HEK293T (cell line): ENCODE results near the gene LPIN1.

Source experiments
- CTCF ChIA-PET: fragments of 350-600 bp; formaldehyde crosslinking; extraction: SDS; loops from one replicate; lab custom pipeline; 2021; ENCODE audit warnings: antibody characterized with exemption, inconsistent platforms; lab: Yijun Ruan, JAX
- POLR2A ChIA-PET: fragments of 350-600 bp; formaldehyde crosslinking; extraction: SDS; loops from one replicate; lab custom pipeline; 2020; ENCODE audit warnings: antibody characterized with exemption, inconsistent platforms; lab: Yijun Ruan, JAX
- DNase-seq: peaks from one replicate; pipeline ENCODE4 v3.0.0; 2012; ENCODE audit warnings: mixed read lengths; ENCODE audit errors: extremely low spot score
- ARNT ChIP-seq: fragments of 450-650 bp; IDR thresholded peaks from 2 replicates; pipeline ENCODE4 v1.6.1; 2017; ENCODE audit warnings: mild to moderate bottlenecking
- BHLHE40 ChIP-seq: fragments of 450-650 bp; IDR thresholded peaks from 2 replicates; pipeline ENCODE4 v1.6.1; 2016; ENCODE audit warnings: mild to moderate bottlenecking, moderate library complexity, borderline replicate concordance
- CTBP1 ChIP-seq: fragments of 450-650 bp; IDR thresholded peaks from 2 replicates; pipeline ENCODE4 v1.6.1; 2016; ENCODE audit warnings: borderline replicate concordance
- ELF4 ChIP-seq: fragments of 450-650 bp; IDR thresholded peaks from 2 replicates; pipeline ENCODE4 v1.6.1; 2017; ENCODE audit warnings: antibody characterized with exemption
- FOXA1 ChIP-seq: fragments of 450-650 bp; IDR thresholded peaks from 2 replicates; pipeline ENCODE4 v1.6.1; 2016; ENCODE audit warnings: mild to moderate bottlenecking
- FOXK2 ChIP-seq: fragments of 450-650 bp; IDR thresholded peaks from 2 replicates; pipeline ENCODE4 v1.6.1; 2016; ENCODE audit warnings: mild to moderate bottlenecking
- FOXM1 ChIP-seq: fragments of 450-650 bp; IDR thresholded peaks from 2 replicates; pipeline ENCODE4 v1.6.1; 2017; ENCODE audit warnings: mild to moderate bottlenecking, borderline replicate concordance
- HDGF ChIP-seq: fragments of 450-650 bp; IDR thresholded peaks from 2 replicates; pipeline ENCODE4 v1.6.1; 2017; ENCODE audit warnings: antibody characterized with exemption, borderline replicate concordance
- L3MBTL2 ChIP-seq: fragments of 450-650 bp; conservative IDR thresholded peaks from 2 replicates; pipeline ENCODE4 v1.6.1; 2016; ENCODE audit warnings: mild to moderate bottlenecking
- LEF1 ChIP-seq: fragments of 450-650 bp; IDR thresholded peaks from 2 replicates; pipeline ENCODE4 v1.6.1; 2017; ENCODE audit warnings: mild to moderate bottlenecking, borderline replicate concordance
- NFRKB ChIP-seq: fragments of 450-650 bp; IDR thresholded peaks from 2 replicates; pipeline ENCODE4 v1.6.1; 2016; ENCODE audit warnings: mild to moderate bottlenecking, moderate library complexity
- PKNOX1 ChIP-seq: fragments of 450-650 bp; IDR thresholded peaks from 2 replicates; pipeline ENCODE4 v1.6.1; 2016
- SP1 ChIP-seq: fragments of 450-650 bp; IDR thresholded peaks from 2 replicates; pipeline ENCODE4 v1.6.1; 2017
- SUZ12 ChIP-seq: fragments of 450-650 bp; IDR thresholded peaks from 2 replicates; pipeline ENCODE4 v1.6.1; 2016; ENCODE audit warnings: mild to moderate bottlenecking
- TARDBP ChIP-seq: fragments of 450-650 bp; IDR thresholded peaks from 2 replicates; pipeline ENCODE4 v1.6.1; 2016
- ZNF384 ChIP-seq: fragments of 450-650 bp; IDR thresholded peaks from 2 replicates; pipeline ENCODE4 v1.6.1; 2016

The LPIN1 gene

GRCh38 chr2:11705063-11705462 is 41.4 kb upstream of the LPIN1 start:
- no peak for DNase-seq
- TF ChIP-seq ZNF384 (no peak), HDGF (no peak), FOXA1 (no peak), SUZ12 (no peak), FOXK2 (no peak), TARDBP (no peak), L3MBTL2 (no peak), PKNOX1 (no peak), BHLHE40 (no peak), SP1 (no peak), ELF4 (no peak), NFRKB (no peak), CTBP1 (no peak), FOXM1 (no peak), LEF1 (no peak), ARNT (no peak)
- ChIA-PET CTCF (interaction anchor here (1.0 kb wide), 1 partner anchor 12 kb away, joined by 4 read pairs; no protein-coding TSS in a partner anchor), POLR2A (no interaction called here)

GRCh38 chr2:11705711-11706110 is 40.7 kb upstream of the LPIN1 start:
- TF ChIP-seq SP1 (no peak), PKNOX1 (no peak), HDGF (no peak), ELF4 (no peak), SUZ12 (no peak), ARNT (no peak), FOXK2 (no peak), FOXA1 (no peak), CTBP1 (no peak), NFRKB (no peak), FOXM1 (no peak), LEF1 (no peak), ZNF384 (no peak), BHLHE40 (no peak)
- DNase-seq = no peak
- POLR2A ChIA-PET = no interaction called here
- CTCF ChIA-PET = no interaction called here

- no peak for TF ChIP-seq PKNOX1
- no peak for TF ChIP-seq L3MBTL2
- DNase-seq = no peak
- POLR2A ChIA-PET = no interaction called here
- CTCF ChIA-PET = interaction anchor here (1.2 kb wide), 1 partner anchor 20 kb away, joined by 3 read pairs; no protein-coding TSS in a partner anchor
These were observed 38.3 kb upstream of the LPIN1 start for GRCh38 chr2:11708106-11708505.

GRCh38 chr2:11709293-11709692 is 37.1 kb upstream of the LPIN1 start:
- POLR2A ChIA-PET = no interaction called here

GRCh38 chr2:11710210-11710609 is 36.2 kb upstream of the LPIN1 start:
- ChIA-PET CTCF (no interaction called here), POLR2A (no interaction called here)
- TF ChIP-seq PKNOX1 = no peak
- no peak for TF ChIP-seq SP1
- TF ChIP-seq BHLHE40 = no peak
- no peak for TF ChIP-seq ARNT
- no peak for TF ChIP-seq FOXK2
- no peak for TF ChIP-seq TARDBP
- no peak for TF ChIP-seq HDGF
- TF ChIP-seq FOXM1 = no peak
- TF ChIP-seq LEF1 = no peak
- TF ChIP-seq ELF4 = no peak
- TF ChIP-seq ZNF384 = no peak
- TF ChIP-seq CTBP1 = no peak
- no peak for TF ChIP-seq NFRKB
- no peak for TF ChIP-seq FOXA1
- TF ChIP-seq SUZ12 = no peak
- DNase-seq = no peak

More at GRCh38 chr2:11709293-11709692, 37.1 kb upstream of the LPIN1 start:
- TF ChIP-seq FOXM1 (no peak), SP1 (no peak), PKNOX1 (no peak), FOXK2 (no peak), L3MBTL2 (no peak), ARNT (no peak), LEF1 (no peak), TARDBP (no peak), BHLHE40 (no peak), FOXA1 (no peak), CTBP1 (no peak), NFRKB (no peak), ELF4 (no peak)
- CTCF ChIA-PET = no interaction called here
- DNase-seq = no peak
